ENCODE data around the gene SLC35D1. TPM values are rescaled to one million over a fixed set of nuclear protein-coding genes. Genes with fewer than 3 reads are reported as not detected.
A peak's percentile ranks its signal among the peaks of the same experiment; 100 is the strongest.

Gene SLC35D1
- total RNA-seq, 1 donor from 2014 or later: 9.2 TPM

- no peak for DNase-seq (ENCODE audit: low spot score)
- H3K36me3 Mint-ChIP-seq (ENCODE audit: low read depth): peaks cover 29% of the 10 kb centered on the region
- H3K27ac Mint-ChIP-seq (ENCODE audit: unreplicated experiment): no peak overlapping the region
- no peak for TF ChIP-seq CTCF (IDR thresholded peaks at IDR 0.05)
- H3K4me1 Mint-ChIP-seq (ENCODE audit: low read depth): peaks cover 8% of the 10 kb centered on the region
- H3K4me3 Mint-ChIP-seq (ENCODE audit: unreplicated experiment): no peak overlapping the region
- H3K27me3 Mint-ChIP-seq (ENCODE audit: low read depth): no peaks in the 10 kb centered on the region
- H3K9me3 Mint-ChIP-seq (ENCODE audit: low read depth): peaks cover 21% of the 10 kb centered on the region
Measured at GRCh38 chr1:67031859-67032247, 22.1 kb downstream of the SLC35D1 start.

GRCh38 chr1:67031121-67031858, 22.7 kb downstream of the SLC35D1 start:
- Mint-ChIP-seq H3K4me3 (ENCODE audit: unreplicated experiment) (no peak overlapping the region), H3K36me3 (ENCODE audit: low read depth) (peaks cover 24% of the 10 kb centered on the region), H3K27ac (ENCODE audit: unreplicated experiment) (no peak overlapping the region), H3K27me3 (ENCODE audit: low read depth) (no peaks in the 10 kb centered on the region), H3K9me3 (ENCODE audit: low read depth) (peaks cover 16% of the 10 kb centered on the region), H3K4me1 (ENCODE audit: low read depth) (peaks cover 8% of the 10 kb centered on the region)
- no peak for DNase-seq (ENCODE audit: low spot score)
- TF ChIP-seq CTCF (IDR thresholded peaks at IDR 0.05): no peak

- no peaks in the 10 kb centered on the region for H3K27me3 Mint-ChIP-seq (ENCODE audit: low read depth)
- no peak for DNase-seq (ENCODE audit: low spot score)
- peaks cover 8% of the 10 kb centered on the region for H3K4me1 Mint-ChIP-seq (ENCODE audit: low read depth)
- H3K9me3 Mint-ChIP-seq (ENCODE audit: low read depth): peaks cover 4% of the 10 kb centered on the region
- peaks cover 14% of the 10 kb centered on the region for H3K36me3 Mint-ChIP-seq (ENCODE audit: low read depth)
- no peak overlapping the region for H3K27ac Mint-ChIP-seq (ENCODE audit: unreplicated experiment)
- H3K4me3 Mint-ChIP-seq (ENCODE audit: unreplicated experiment): no peak overlapping the region
- TF ChIP-seq CTCF (IDR thresholded peaks at IDR 0.05): no peak
Measured at GRCh38 chr1:67029472-67029871, 24.5 kb downstream of the SLC35D1 start.

DNA sequence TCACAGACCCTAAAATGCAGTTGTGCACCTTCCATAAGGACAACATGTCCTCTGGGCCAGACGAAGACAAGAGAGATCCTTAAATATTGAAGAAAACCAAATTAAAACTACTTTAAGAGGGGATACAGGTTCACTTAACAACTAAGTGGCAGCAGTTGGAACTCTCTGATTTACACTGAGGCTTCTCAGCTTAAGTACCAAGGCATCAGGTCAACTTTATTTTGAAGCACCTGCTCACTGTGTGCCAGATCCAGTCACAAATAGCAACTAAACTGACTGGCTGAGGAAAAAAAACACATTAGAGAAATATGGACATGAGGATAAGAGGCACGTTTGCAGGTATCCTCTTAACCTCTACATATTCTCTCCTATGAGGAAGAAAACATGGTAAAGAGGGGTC, 33.2 kb downstream of the SLC35D1 start:
- peaks cover 6% of the 10 kb centered on the region for H3K36me3 Mint-ChIP-seq (ENCODE audit: low read depth)
- H3K4me3 Mint-ChIP-seq (ENCODE audit: unreplicated experiment): no peak overlapping the region
- no peak for TF ChIP-seq CTCF (IDR thresholded peaks at IDR 0.05)
- H3K27me3 Mint-ChIP-seq (ENCODE audit: low read depth): no peaks in the 10 kb centered on the region
- DNase-seq (ENCODE audit: low spot score): no peak
- peaks cover 47% of the 10 kb centered on the region for H3K4me1 Mint-ChIP-seq (ENCODE audit: low read depth)
- H3K9me3 Mint-ChIP-seq (ENCODE audit: low read depth): no peaks in the 10 kb centered on the region
- peak overlapping the region; percentile 84 for H3K27ac Mint-ChIP-seq (ENCODE audit: unreplicated experiment)

DNA sequence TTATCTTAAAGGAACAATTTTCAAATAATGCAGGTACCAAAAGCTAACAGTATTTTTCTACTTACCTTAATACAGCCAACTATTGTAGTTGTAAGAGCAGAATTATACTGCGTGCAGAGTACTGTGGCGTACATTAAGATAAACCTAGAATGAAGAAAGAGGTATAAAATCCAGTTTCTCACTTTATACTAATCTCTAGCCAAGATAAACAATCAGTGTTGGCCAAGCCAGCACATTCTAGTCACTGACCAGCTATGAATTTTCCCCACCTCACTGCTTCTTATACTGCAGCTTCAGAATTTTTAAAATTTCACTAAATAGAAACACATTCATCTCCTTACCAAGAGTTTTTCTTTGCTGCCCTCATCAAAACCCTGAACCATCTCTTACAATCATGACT, 33.6 kb downstream of the SLC35D1 start:
- DNase-seq (ENCODE audit: low spot score): no peak
- Mint-ChIP-seq H3K27ac (ENCODE audit: unreplicated experiment) (peak overlapping the region; percentile 84), H3K9me3 (ENCODE audit: low read depth) (no peaks in the 10 kb centered on the region), H3K4me1 (ENCODE audit: low read depth) (peaks cover 47% of the 10 kb centered on the region), H3K36me3 (ENCODE audit: low read depth) (peaks cover 6% of the 10 kb centered on the region), H3K4me3 (ENCODE audit: unreplicated experiment) (no peak overlapping the region), H3K27me3 (ENCODE audit: low read depth) (no peaks in the 10 kb centered on the region)
- no peak for TF ChIP-seq CTCF (IDR thresholded peaks at IDR 0.05)
